ENCODE results near the gene AJAP1.

Gene AJAP1

DNA sequence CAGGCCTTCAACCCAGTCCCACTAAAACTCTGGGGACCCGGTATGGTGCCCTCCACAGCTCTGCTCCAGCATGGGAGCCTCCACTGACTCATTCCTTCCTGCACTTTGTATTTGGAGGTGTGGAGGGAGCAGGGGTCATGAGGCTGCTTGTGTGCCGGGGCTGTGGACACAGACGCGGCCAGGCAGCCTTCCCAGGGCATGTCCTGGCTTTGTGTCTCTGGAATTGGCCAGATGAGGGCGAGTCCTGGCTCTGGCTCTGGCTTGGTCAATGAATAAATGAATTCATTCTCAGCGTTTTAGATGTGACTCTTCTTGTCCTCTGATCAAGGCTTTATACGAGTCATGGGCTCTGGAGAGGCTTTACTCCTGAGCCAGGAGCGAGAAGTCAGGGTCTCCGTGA is 19.1 kb downstream of the AJAP1 start:
- DNase-seq (ENCODE audit: low read depth), result no peak
- TF ChIP-seq, protein P1, sequence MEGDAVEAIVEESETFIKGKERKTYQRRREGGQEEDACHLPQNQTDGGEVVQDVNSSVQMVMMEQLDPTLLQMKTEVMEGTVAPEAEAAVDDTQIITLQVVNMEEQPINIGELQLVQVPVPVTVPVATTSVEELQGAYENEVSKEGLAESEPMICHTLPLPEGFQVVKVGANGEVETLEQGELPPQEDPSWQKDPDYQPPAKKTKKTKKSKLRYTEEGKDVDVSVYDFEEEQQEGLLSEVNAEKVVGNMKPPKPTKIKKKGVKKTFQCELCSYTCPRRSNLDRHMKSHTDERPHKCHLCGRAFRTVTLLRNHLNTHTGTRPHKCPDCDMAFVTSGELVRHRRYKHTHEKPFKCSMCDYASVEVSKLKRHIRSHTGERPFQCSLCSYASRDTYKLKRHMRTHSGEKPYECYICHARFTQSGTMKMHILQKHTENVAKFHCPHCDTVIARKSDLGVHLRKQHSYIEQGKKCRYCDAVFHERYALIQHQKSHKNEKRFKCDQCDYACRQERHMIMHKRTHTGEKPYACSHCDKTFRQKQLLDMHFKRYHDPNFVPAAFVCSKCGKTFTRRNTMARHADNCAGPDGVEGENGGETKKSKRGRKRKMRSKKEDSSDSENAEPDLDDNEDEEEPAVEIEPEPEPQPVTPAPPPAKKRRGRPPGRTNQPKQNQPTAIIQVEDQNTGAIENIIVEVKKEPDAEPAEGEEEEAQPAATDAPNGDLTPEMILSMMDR (conservative IDR thresholded peaks at IDR 0.05; ENCODE audit: low read length), result no peak
- no peak overlapping the region for H3K4me3 ChIP-seq (ENCODE audit: low read length)

DNA sequence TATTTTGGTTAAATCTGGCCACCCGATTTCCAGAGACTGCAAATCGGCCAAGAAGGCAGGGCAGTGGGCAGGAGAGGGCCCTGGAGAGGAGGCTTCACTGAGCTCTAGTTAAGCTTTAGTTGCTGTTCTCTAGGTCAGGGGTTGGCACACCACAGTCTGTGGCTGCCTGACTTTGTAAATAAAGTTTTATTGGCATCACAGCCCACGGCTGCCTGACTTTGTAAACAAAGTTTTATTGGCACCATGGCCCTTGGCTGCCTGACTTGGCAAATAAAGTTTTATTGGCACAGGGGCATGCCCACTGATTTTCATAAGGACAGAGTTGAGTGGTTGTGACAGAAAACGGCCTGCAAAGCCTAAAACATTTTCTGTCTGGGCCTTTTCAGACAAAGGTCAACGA is 19.7 kb downstream of the AJAP1 start:
- TF ChIP-seq, protein P1 (conservative IDR thresholded peaks at IDR 0.05; ENCODE audit: low read length), result no peak
- no peak for DNase-seq (ENCODE audit: low read depth)
- H3K4me3 ChIP-seq (ENCODE audit: low read length), result no peak overlapping the region

DNA sequence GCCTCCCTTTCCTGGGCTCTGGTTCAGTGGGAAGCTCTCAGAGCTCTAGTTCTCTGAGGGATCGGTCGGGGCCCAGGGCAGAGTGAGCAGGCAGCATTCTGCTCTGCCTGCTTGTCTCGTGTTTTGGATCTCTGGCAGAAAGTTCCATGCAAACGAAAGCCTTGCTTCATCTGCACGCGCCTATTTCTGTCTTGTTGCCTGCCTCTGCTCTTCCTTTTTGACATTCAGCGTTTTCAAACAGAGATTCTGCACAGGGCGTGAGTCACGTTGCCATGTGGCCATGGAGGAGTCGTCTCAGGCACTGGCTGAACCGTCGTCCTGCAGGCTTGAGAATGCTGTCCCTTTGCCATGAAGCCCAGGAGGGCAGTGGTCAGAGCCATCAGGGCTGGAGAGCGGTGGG is 20.3 kb downstream of the AJAP1 start:
- no peak overlapping the region for H3K4me3 ChIP-seq (ENCODE audit: low read length)
- no peak for DNase-seq (ENCODE audit: low read depth)
- TF ChIP-seq, protein P1 (conservative IDR thresholded peaks at IDR 0.05; ENCODE audit: low read length), result no peak

DNA sequence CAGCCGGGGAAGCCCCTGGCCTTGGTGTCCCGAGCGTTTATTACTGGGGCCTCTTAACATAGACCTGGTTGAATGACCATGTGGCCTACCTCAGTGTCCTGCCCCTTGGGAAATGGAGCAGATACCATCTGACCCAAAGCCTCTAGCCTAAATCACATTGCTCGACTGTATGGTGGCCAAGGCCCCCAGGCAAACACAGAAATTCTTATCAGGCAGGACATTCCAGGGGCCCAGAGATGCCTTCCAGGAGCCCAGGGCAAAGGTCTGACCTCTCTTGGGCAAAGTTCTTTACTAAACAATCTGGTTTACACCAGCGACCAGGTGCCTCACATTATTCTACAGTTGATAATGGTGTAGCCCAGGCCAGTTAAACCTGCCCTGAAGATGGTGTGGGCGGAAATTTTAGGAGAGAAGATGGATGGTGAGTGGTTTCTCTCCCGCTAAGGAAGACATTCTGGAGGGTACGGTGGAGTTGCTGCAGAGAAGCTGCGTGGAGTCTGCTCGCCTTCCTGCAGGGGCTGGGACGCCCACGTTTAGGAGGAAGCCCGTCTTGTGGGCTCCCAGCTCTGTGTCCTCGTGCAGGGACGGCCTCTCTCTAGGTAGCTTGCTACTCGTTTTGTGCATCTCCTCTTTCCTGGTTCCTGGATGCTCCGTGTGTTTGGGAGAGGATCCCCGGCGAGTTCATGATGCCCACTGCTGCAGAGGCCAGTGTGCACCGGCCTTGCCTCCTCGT is 21.2 kb downstream of the AJAP1 start:
- H3K4me3 ChIP-seq (ENCODE audit: low read length), result no peak overlapping the region
- TF ChIP-seq, protein P1 (conservative IDR thresholded peaks at IDR 0.05; ENCODE audit: low read length), result no peak
- DNase-seq (ENCODE audit: low read depth), result no peak

DNA sequence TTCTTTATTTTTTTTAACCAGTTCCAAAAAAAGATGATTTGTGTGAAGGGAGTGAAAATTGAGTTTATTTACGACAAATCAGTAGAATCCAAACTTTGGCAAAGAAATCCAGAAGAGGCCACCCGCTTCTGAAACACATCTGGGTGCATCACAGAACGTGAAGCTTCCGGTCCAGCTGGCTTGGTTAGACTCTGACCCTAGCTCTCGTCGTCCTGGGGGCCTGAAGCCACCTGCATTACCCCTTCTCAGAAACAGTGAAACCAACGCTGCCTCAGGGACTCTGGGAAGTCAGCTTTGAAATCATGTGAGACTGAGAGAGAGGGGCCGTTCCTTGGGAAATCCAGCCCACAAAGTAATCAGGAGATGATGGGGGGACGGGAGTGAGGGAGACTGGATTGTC is 21.8 kb downstream of the AJAP1 start:
- DNase-seq (ENCODE audit: low read depth), result no peak
- TF ChIP-seq, protein P1 (conservative IDR thresholded peaks at IDR 0.05; ENCODE audit: low read length), result no peak
- H3K4me3 ChIP-seq (ENCODE audit: low read length), result no peak overlapping the region

DNA sequence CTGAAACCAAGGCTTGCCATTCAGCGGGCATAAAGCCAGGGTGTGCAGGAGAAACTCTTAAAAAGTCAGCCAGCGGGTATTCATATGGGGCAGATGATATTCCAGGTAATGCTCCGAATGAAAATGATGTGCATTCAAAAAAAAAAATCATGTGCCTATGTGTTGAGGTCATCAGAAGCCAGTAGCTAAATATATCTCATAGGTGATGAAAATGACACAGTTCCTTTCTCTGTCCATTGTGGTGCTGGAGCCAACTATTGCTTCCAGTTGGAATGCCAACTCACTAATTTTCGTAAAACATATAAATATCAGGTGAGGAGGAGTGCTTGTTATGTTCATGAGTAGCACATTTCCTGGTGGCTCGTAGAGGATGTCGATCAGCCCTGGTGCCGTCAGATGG is 23.2 kb downstream of the AJAP1 start:
- TF ChIP-seq, protein P1 (conservative IDR thresholded peaks at IDR 0.05; ENCODE audit: low read length), result no peak
- H3K4me3 ChIP-seq (ENCODE audit: low read length), result no peak overlapping the region
- DNase-seq (ENCODE audit: low read depth), result no peak

DNA sequence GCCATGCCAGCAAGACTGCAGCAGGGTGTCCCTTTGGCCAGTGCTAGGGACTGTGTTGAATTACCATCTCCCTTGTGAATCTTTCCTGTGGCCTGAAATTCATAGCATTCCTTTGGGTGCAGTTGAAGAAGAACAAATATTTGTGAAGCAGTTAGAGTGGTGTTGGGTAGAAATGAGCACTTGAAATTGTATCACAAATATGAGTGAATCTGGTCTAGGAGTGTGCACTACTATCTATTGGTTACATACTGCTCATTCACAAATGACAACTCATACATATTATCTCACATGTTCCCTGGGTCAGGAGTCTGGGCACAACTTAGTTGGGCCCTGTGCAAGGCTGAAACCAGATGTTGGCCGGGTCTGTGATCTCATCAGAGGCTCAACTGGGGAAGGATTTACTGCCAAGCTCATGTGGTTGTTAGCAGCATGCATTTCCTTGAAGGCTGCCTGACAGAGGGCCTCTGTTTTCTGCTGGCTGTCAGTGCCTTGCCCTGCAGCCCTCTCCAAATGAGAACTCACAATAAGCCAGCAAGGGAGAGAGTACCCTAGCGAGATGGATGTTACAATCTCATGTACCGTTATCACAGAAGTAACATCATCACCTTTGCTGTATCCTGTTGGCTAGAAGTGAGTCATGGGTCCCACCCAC is 23.8 kb downstream of the AJAP1 start:
- TF ChIP-seq, protein P1 (conservative IDR thresholded peaks at IDR 0.05; ENCODE audit: low read length), result no peak
- H3K4me3 ChIP-seq (ENCODE audit: low read length), result no peak overlapping the region
- DNase-seq (ENCODE audit: low read depth), result no peak
